ENCODE results near the gene STAT3. TPM values are rescaled to one million over a fixed set of nuclear protein-coding genes. Genes with fewer than 3 reads are reported as not detected.
"Not testable (repeated sequence)": the region's sequence is repeated elsewhere in the genome, so short reads cannot be mapped to it uniquely, and the experiment has no call there.

The STAT3 gene
- total RNA-seq, 8 experiments from 2014 or later = 31.4 to 386 (median 106) TPM

DNA sequence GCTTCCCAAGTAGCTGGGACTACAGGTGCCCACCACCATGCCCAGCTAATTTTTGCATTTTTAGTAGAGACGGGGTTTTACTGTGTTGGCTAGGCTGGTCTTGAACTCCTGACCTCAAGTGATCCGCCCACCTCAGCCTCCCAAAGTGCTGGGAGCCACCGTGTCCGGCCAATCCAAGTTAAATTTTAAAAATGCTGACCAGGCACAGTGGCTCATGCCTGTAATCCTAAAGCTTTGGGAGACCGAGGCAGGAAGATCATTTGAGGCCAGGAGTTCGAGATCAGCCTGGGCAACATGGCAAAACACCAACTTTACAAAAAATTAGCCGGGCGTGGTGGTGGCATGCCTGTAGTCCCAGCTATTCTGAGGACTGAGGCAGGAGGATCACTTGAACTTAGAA is 3.2 kb upstream of the STAT3 start:
- 40 to 100% (median 100%) methylated on average over 1 to 7 of the region's 8 CpGs; no CpG with 5 or more reads in 2 of the 10 experiments for WGBS, 10 experiments
- not testable (repeated sequence) for H3K4me3 ChIP-seq; ATAC-seq (replicated peaks in 6 of 8); H3K27ac ChIP-seq
- in situ Hi-C loops (cut with MboI; ENCODE audit: low pct_unique_long_range_greater_than_20kb in 2 of 9, low sequenced_read_pairs in 9 of 9, unreplicated experiment in 9 of 9) = loop anchor here in 1 of 9 experiments (25.0 kb wide), 1 partner anchor 179 kb away; no protein-coding TSS in a partner anchor
- peaks cover 11 to 17% of the 10 kb centered on the region in 2 donors for H3K4me1 ChIP-seq (replicated peaks in 1 of 2)

DNA sequence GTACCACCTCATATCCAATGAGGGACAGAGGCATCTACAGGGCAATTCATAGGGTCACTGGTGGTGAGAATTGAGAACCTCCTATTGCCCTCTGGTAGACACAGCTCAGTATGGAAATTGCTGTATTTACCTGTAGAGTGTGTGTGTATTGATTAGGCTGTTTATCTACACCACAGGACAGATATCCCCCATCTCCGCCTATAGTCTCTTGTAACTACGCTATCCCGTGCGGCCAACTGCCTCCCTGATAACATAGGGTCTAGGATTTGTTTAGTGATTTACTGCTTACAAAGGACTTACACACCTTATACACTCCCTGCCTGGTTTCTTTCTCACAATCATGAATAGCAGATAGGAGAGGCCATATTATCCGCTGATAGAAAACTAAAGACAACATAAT is 1.7 kb upstream of the STAT3 start:
- WGBS, 10 experiments = 53 to 100% (median 100%) methylated on average over 1 to 3 of the region's 5 CpGs; no CpG with 5 or more reads in 2 of the 10 experiments
- no peak for ATAC-seq (replicated peaks in 6 of 8)

DNA sequence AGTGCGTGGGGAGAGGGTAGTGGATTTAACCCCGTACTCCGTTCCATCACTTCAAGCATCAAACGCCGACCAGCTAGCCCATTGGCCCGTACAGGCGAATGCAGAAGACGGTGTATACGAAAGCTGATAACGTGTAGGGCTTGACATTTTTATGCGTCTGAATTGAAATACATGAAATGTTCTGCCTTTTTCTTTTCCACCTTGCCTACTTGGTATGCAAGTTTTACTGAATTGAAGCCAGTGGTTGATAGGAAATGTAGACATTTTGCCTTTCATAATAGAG is 834 bp upstream of the STAT3 start:
- in situ Hi-C loops (cut with MboI; ENCODE audit: low pct_unique_long_range_greater_than_20kb in 2 of 9, low sequenced_read_pairs in 9 of 9, unreplicated experiment in 9 of 9) = loop anchor here in 1 of 9 experiments (25.0 kb wide), 1 partner anchor 177 kb away; no protein-coding TSS in a partner anchor
- 0 to 48% (median 29%) methylated on average over 4 to 9 of the region's 11 CpGs; no CpG with 5 or more reads in 3 of the 10 experiments for WGBS, 10 experiments
- peak overlapping the region; percentile 17 to 26 (median 26) for H3K4me3 ChIP-seq
- peaks cover 14 to 17% of the 10 kb centered on the region in 2 donors for H3K4me1 ChIP-seq (replicated peaks in 1 of 2)
- peak overlapping the region; percentile 62 to 66 for H3K27ac ChIP-seq
- ATAC-seq (replicated peaks in 6 of 8) = peak; percentile 11 to 31 (median 20)

More for the DNA sequence above, 1.7 kb upstream of the STAT3 start:
- Histone ChIP-seq H3K4me1 (replicated peaks in 1 of 2) (peaks cover 14 to 17% of the 10 kb centered on the region in 2 donors), H3K27ac (no peak overlapping the region), H3K4me3 (no peak overlapping the region)
- in situ Hi-C loops (cut with MboI; ENCODE audit: low pct_unique_long_range_greater_than_20kb in 2 of 9, low sequenced_read_pairs in 9 of 9, unreplicated experiment in 9 of 9) = loop anchor here in 1 of 9 experiments (25.0 kb wide), 1 partner anchor 178 kb away; no protein-coding TSS in a partner anchor

DNA sequence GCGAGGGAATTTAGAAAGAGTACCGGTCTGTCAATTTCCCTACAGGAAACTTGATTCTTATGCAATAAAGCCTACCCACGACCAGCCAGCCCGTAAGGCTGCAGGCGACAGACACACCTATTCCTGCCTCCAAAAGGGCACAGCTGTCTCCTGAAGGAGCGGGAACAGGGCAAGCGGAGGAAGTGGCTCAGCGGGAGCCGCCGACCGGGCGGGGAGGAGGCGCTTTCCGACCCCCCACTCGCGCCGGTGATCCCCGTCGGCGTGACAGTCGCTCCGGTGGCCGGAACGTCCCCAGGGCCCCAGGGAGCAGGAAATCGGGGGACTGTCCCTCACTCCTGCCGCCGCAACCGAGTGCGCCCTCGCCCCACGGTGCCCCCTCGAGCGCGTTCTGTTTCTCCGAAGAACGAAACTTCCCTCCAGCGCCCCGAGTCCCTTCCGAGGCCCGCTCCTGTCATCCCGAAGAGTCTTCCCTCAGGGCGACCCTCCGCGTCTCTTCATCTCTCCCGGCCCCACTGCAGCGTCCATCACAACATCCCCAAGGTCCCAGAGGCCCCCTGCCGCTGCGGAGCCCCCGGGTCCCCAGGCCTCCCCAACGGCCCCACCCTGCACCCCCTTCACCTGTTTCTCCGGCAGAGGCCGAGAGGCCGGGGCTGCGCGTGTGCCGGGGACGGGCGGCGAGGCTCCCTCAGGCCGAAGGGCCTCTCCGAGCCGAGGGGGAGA is 421 bp downstream of the STAT3 start:
- no peak for ATAC-seq (replicated peaks in 6 of 8)
- H3K4me1 ChIP-seq (replicated peaks in 1 of 2) = peaks cover 14 to 17% of the 10 kb centered on the region in 2 donors
- peak overlapping the region; percentile 84 to 93 for H3K27ac ChIP-seq
- 0 to 5% (median 0%) methylated on average over 1 to 7 of the region's 62 CpGs; no CpG with 5 or more reads in 5 of the 10 experiments for WGBS, 10 experiments
- in situ Hi-C loops (cut with MboI; ENCODE audit: low pct_unique_long_range_greater_than_20kb in 2 of 9, low sequenced_read_pairs in 9 of 9, unreplicated experiment in 9 of 9) = loop anchor here in 1 of 9 experiments (25.0 kb wide), 1 partner anchor 176 kb away; no protein-coding TSS in a partner anchor
- H3K4me3 ChIP-seq = peak overlapping the region; percentile 75 to 96 (median 92)

DNA sequence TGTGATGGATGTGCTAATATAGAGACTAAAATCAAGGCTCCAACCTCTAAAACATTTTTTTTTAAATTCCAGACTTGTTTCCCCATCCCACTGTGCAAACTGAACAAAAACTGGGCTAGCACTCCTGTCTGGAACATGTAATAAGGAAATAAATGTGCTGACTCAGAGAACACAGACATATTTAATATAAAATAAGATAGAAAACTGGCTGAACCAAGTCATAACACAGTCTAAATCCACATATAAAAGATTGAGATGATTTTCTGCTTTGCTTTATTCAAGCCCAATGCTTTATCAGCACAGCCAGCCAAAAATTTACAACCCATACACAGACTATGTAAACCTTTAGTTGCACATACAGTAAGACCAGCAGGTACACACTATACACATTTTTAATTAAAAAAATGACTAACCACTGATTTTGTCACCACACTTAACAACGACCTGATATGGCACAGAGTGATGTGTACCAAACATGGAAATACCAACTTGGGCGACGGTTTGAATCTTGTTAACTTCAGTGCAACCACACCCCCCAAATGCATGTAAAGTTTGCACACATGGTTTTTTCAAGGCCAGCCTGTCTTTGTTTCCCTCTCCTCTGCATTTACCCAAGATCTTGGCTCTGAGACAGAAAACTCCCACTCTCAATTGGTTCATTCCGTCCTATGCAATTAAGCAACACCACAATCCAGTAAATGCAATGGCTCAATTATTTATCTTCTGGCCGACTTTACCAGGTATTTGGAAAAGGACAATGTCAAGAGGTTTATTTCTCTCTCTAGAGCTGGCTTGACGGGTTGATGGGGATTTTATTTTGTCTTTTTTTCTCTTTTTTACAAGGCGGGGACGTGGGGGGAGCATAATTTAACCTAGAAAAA is 1.2 kb downstream of the STAT3 start:
- Histone ChIP-seq H3K4me1 (replicated peaks in 1 of 2) (peaks cover 14 to 17% of the 10 kb centered on the region in 2 donors), H3K27ac (no peak overlapping the region), H3K4me3 (peak overlapping the region; percentile 75 to 96 (median 92))
- 0 to 2% (median 0%) methylated on average over 2 to 8 of the region's 8 CpGs; no CpG with 5 or more reads in 2 of the 10 experiments for WGBS, 10 experiments
- peak in 2 of 8 experiments; percentile 2 to 9 for ATAC-seq (replicated peaks in 6 of 8)
- in situ Hi-C loops (cut with MboI; ENCODE audit: low pct_unique_long_range_greater_than_20kb in 2 of 9, low sequenced_read_pairs in 9 of 9, unreplicated experiment in 9 of 9) = loop anchor here in 1 of 9 experiments (25.0 kb wide), 1 partner anchor 175 kb away; no protein-coding TSS in a partner anchor

DNA sequence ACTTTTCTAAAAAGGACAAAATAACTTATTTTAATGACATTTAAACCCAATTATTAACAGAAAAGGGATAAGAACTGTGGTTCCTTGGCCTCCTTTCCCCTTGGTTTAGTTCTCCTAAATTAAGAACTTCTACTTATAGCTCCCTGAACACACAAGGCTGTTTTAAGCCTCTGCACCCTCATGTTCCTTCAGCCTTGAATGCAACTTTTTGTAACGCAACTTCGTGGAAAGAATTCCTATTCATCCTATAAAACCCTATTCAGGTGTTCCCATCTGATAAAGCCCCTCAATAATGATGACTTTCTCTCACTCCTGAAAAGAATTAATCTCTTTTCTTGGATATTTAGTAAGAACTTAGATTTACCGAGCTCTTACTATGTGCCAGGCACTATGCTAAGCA is 6.3 kb downstream of the STAT3 start:
- in situ Hi-C loops (cut with MboI; ENCODE audit: low pct_unique_long_range_greater_than_20kb in 2 of 9, low sequenced_read_pairs in 9 of 9, unreplicated experiment in 9 of 9) = loop anchor here in 1 of 9 experiments (25.0 kb wide), 1 partner anchor 170 kb away; no protein-coding TSS in a partner anchor
- Histone ChIP-seq H3K4me1 (replicated peaks in 1 of 2) (peaks cover 5 to 10% of the 10 kb centered on the region in 2 donors), H3K27ac (no peak overlapping the region), H3K4me3 (no peak overlapping the region)
- no peak for ATAC-seq (replicated peaks in 6 of 8)
- 85 to 100% (median 97%) methylated on average over 1 to 3 of the region's 3 CpGs; no CpG with 5 or more reads in 2 of the 10 experiments for WGBS, 10 experiments

DNA sequence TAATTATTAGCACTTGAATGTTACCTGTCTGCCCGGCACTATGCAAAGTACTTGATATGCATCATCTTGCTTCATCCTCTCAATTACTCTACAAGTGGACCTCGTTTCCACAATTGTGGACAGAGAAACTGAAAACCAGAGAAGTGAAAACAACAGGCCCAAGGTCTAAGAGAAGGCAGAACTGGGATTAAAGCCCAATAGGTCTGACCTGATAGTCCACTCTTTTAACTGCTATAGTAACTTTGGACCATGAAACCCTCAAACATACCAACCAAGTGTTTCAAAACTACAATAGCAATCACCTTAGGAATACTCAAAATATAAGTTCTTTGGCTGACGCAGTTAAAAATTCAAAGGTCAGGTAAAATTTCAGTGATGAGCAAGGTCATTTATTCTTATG is 7.3 kb downstream of the STAT3 start:
- Histone ChIP-seq H3K4me1 (replicated peaks in 1 of 2) (peaks cover 0 to 5% of the 10 kb centered on the region in 2 donors), H3K27ac (no peak overlapping the region), H3K4me3 (no peak overlapping the region)
- ATAC-seq (replicated peaks in 6 of 8) = no peak
- 80 to 100% (median 94%) methylated on average over 1 to 3 of the region's 3 CpGs; no CpG with 5 or more reads in 1 of the 10 experiments for WGBS, 10 experiments
- in situ Hi-C loops (cut with MboI; ENCODE audit: low pct_unique_long_range_greater_than_20kb in 2 of 9, low sequenced_read_pairs in 9 of 9, unreplicated experiment in 9 of 9) = loop anchor here in 1 of 9 experiments (25.0 kb wide), 1 partner anchor 169 kb away; no protein-coding TSS in a partner anchor

DNA sequence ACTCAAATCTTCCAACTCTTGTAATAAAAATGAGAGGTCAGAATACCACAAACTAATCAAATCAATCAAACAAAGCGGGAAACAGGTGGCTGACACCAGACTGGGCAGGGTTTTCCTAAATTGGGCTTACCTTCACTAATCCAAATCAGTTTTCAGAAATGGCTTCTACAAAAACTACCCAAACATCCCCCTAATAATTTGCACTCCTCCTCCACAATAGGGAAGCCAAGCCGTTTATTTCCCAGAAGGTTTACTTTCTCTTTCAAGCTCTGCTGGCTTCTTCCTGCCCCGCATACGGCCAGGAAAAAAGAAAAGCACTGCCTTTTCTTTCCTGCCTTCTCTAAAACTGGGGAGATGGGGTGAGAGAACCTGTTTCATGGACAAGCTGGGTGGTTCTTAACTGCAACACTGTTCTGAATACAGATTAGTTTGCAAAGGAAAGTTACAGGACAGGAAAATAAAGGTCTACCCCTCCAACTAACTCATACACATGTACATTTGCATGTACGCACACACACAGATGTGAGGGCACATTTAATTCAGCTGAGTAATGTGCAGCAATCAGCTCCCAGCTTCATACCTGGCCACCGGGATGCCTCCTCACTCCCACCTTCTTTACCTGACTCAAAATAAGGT is 9.2 kb downstream of the STAT3 start:
- in situ Hi-C loops (cut with MboI; ENCODE audit: low pct_unique_long_range_greater_than_20kb in 2 of 9, low sequenced_read_pairs in 9 of 9, unreplicated experiment in 9 of 9) = loop anchor here in 1 of 9 experiments (25.0 kb wide), 1 partner anchor 167 kb away; no protein-coding TSS in a partner anchor
- 0 to 67% (median 29%) methylated on average over 1 to 6 of the region's 6 CpGs for WGBS, 10 experiments
- peak overlapping the region in 1 of 5 donors; percentile 16 for H3K4me3 ChIP-seq
- H3K27ac ChIP-seq = no peak overlapping the region
- ATAC-seq (replicated peaks in 6 of 8) = peak in 5 of 8 experiments; percentile 15 to 55 (median 44)
- H3K4me1 ChIP-seq (replicated peaks in 1 of 2) = peaks cover 0 to 5% of the 10 kb centered on the region in 2 donors

DNA sequence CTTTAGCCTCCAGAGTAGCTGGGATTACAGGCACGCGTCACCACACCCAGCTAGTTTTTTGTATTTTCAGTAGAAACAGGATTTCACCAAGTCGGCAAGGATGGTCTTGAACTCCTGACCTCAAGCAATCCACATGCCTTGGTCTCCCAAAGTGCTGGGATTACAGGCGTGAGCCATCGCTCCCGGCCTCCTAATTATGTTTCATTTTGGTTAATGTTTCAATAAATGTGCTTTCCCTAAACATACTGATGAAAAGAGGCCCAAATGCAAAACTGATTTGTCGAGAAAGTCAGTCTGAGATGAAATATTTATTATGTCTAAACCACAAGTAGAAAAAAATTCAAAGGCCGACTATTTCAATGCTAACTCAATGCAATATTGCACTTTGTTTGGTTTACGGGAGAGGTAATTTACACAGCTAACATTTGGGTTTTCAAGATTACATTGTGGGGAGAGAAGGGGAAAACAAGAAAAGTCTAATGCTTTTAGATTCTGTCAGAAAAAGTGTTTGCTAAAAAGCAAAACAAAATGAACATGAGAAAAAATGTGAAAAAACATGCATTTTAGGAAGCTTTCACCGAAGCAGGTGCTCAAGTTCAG is 9.8 kb downstream of the STAT3 start:
- Histone ChIP-seq H3K4me3 (no peak overlapping the region), H3K4me1 (replicated peaks in 1 of 2) (peaks cover 0 to 5% of the 10 kb centered on the region in 2 donors), H3K27ac (no peak overlapping the region)
- WGBS, 10 experiments = 3 to 95% (median 58%) methylated on average over 3 to 10 of the region's 10 CpGs
- peak in 1 of 8 experiments; percentile 8 for ATAC-seq (replicated peaks in 6 of 8)
- in situ Hi-C loops (cut with MboI; ENCODE audit: low pct_unique_long_range_greater_than_20kb in 2 of 9, low sequenced_read_pairs in 9 of 9, unreplicated experiment in 9 of 9) = loop anchor here in 1 of 9 experiments (25.0 kb wide), 1 partner anchor 166 kb away; no protein-coding TSS in a partner anchor

DNA sequence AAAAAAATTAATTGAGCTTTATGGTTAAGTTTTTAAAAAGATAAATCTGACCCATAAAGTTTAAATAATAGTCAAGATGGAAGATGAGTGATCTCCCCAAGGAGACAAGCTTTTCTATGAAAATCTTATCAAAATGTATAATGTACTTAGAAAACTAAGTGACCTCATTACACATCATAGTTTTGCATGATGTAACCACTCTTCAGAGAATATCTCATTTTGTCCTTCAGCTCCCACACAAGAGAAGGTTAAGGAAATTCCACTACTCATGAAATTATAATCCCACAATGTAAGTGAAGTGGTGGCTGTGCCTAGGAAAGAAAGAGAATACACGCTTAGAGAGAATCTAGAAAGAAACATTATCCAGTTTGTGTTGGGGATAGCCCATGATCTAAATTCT is 14.3 kb downstream of the STAT3 start:
- Histone ChIP-seq H3K27ac (no peak overlapping the region), H3K4me1 (replicated peaks in 1 of 2) (no peaks in the 10 kb centered on the region), H3K4me3 (no peak overlapping the region)
- in situ Hi-C loops (cut with MboI; ENCODE audit: low pct_unique_long_range_greater_than_20kb in 2 of 9, low sequenced_read_pairs in 9 of 9, unreplicated experiment in 9 of 9) = no loop called here
- 88 to 100% (median 100%) methylated on average over 1 of the region's 1 CpG; no CpG with 5 or more reads in 3 of the 10 experiments for WGBS, 10 experiments
- no peak for ATAC-seq (replicated peaks in 6 of 8)

DNA sequence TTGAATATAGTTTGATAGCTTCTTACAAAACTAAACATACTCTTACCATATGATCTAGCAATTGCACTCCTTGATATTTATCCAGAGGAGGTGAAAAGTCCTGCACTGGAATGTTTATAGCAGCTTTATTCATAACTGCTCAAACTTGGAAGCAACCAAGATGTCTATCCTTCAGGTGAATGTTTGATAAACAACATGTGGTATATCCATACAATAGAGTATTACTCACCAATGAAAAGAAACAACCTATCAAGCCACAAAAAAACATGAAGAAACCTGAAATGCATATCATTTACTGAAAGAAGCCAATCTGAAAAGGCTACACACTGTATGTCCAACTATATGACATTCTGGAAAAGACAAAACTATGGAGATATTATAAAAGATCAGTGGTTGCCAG is 16.1 kb downstream of the STAT3 start:
- no peak overlapping the region for H3K4me3 ChIP-seq
- no peak for ATAC-seq (replicated peaks in 6 of 8)
- H3K27ac ChIP-seq = no peak overlapping the region
- in situ Hi-C loops (cut with MboI; ENCODE audit: low pct_unique_long_range_greater_than_20kb in 2 of 9, low sequenced_read_pairs in 9 of 9, unreplicated experiment in 9 of 9) = no loop called here
- peaks cover 0 to 3% of the 10 kb centered on the region in 2 donors for H3K4me1 ChIP-seq (replicated peaks in 1 of 2)

All from motor neuron (in vitro differentiated cells).